Fibroblast of lung (primary cell): ENCODE results near the gene PRKCH. TPM values are rescaled to one million over a fixed set of nuclear protein-coding genes. Genes with fewer than 3 reads are reported as not detected.

ENCODE experiments used
- DNase-seq, 2 donors: peaks; one replicate each; pipeline versions ENCODE4 v3.0.0 to v3.0.0-alpha.2; 2010; ENCODE audit warnings: low read depth in 2 of 2
- H2AFZ ChIP-seq: 2 replicates; pipeline ENCODE4 v1.5.1; 2012; ENCODE audit warnings: low read length, control low read depth, inconsistent platforms
- H3K27ac ChIP-seq: 2 replicates; pipeline ENCODE4 v1.5.1; 2011; ENCODE audit warnings: low read length, control low read depth; ENCODE audit not compliant: insufficient read depth
- H3K27me3 ChIP-seq: 2 replicates; pipeline ENCODE4 v1.5.1; 2011; ENCODE audit warnings: mild to moderate bottlenecking, low read length; ENCODE audit not compliant: control insufficient read depth, insufficient read depth
- H3K36me3 ChIP-seq: 2 replicates; pipeline ENCODE4 v1.5.1; 2011; ENCODE audit warnings: low read length; ENCODE audit not compliant: control insufficient read depth, insufficient read depth
- H3K4me1 ChIP-seq: 2 replicates; pipeline ENCODE4 v1.5.1; 2011; ENCODE audit warnings: low read length; ENCODE audit not compliant: control insufficient read depth, insufficient read depth; ENCODE audit errors: extremely low read depth
- H3K4me2 ChIP-seq: 2 replicates; pipeline ENCODE4 v1.5.1; 2011; ENCODE audit warnings: low read length, control low read depth; ENCODE audit not compliant: insufficient read depth; ENCODE audit errors: extremely low read depth
- H3K4me3 ChIP-seq, 4 experiments: fragments of 200-600 bp in 1 of 4; sonication (generic) in 1 of 4; replicated peaks in 1 of 4; 2 replicates each; pipeline ENCODE4 v1.5.1; 2011 to 2016; ENCODE audit warnings: low read length in 4 of 4, low read depth in 3 of 4, mild to moderate bottlenecking in 3 of 4, control low read depth in 2 of 4, inconsistent platforms in 1 of 4, mixed read lengths in 1 of 4; ENCODE audit not compliant: insufficient read depth in 1 of 4; ENCODE audit errors: control extremely low read depth in 1 of 4
- H3K79me2 ChIP-seq: 2 replicates; pipeline ENCODE4 v1.5.1; 2012; ENCODE audit warnings: mild to moderate bottlenecking, low read length, inconsistent platforms; ENCODE audit not compliant: control insufficient read depth, insufficient read depth
- H3K9ac ChIP-seq: 2 replicates; pipeline ENCODE4 v1.5.1; 2011; ENCODE audit warnings: mild to moderate bottlenecking, low read length, control low read depth; ENCODE audit not compliant: insufficient read depth
- H3K9me3 ChIP-seq: 2 replicates; pipeline ENCODE4 v1.5.1; 2012; ENCODE audit warnings: low read depth, low read length; ENCODE audit not compliant: control insufficient read depth, insufficient read depth
- H4K20me1 ChIP-seq: 2 replicates; pipeline ENCODE4 v1.5.1; 2011; ENCODE audit warnings: low read length; ENCODE audit not compliant: control insufficient read depth, insufficient read depth; ENCODE audit errors: extremely low read depth
- EZH2 ChIP-seq: IDR thresholded peaks from 2 replicates; pipeline ENCODE4 v1.5.1; 2012; ENCODE audit warnings: low read length, control low read depth, mild to moderate bottlenecking; ENCODE audit errors: missing control alignments
- polyA plus RNA-seq, 2 donors: library from polyadenylated mRNA; depleted of rRNA in 1 of 2; stranded (reverse) in 1 of 2; unstranded in 1 of 2; fragments of >200 nt; gene quantifications; 2 replicates each; pipeline ENCODE4 v1.2.1, GENCODE V29; 2011 to 2012; ENCODE audit warnings: missing spikeins in 1 of 2
- total RNA-seq: library from RNA; depleted of rRNA; stranded (reverse); fragments of >200 nt; gene quantifications from 2 replicates; pipeline ENCODE4 v1.2.1, GENCODE V29; 2014
- TF ChIP-seq, protein P1 (sequence below), 2 donors: IDR thresholded peaks in 1 of 2; conservative IDR thresholded peaks in 1 of 2; 1 replicate in 1 of 2; 2 replicates in 1 of 2; pipeline ENCODE4 v1.5.1; 2011 to 2012; ENCODE audit warnings: low read length in 2 of 2, control low read depth in 1 of 2, inconsistent platforms in 1 of 2, low read depth in 1 of 2, mild to moderate bottlenecking in 1 of 2

Gene PRKCH
- total and polyA plus RNA-seq, 2 donors (not counting 1 experiment from before 2014, with no cell fraction given), result 2.9 to 5.4 TPM

DNA sequence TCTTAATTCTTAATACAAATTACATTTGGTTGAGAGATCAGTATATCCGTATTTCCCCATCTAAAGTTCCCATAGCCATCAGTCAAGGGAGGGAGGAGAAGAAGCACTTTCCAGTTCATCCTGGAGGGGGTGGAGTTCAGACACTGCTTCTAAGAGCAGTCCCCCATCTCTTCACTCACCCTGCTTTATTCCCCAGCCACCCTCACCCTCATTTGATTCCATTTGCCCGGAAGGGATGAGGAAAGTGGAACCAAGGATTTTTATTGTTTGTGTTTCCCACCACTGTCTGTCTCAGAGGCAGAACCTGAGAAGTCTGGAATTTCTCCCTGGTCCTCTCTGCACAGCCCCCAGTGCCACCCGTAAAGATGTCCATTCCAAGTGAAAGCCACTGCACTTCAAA lies 239.7 kb downstream of the PRKCH start:
- DNase-seq, result peak; percentile 67 to 70

DNA sequence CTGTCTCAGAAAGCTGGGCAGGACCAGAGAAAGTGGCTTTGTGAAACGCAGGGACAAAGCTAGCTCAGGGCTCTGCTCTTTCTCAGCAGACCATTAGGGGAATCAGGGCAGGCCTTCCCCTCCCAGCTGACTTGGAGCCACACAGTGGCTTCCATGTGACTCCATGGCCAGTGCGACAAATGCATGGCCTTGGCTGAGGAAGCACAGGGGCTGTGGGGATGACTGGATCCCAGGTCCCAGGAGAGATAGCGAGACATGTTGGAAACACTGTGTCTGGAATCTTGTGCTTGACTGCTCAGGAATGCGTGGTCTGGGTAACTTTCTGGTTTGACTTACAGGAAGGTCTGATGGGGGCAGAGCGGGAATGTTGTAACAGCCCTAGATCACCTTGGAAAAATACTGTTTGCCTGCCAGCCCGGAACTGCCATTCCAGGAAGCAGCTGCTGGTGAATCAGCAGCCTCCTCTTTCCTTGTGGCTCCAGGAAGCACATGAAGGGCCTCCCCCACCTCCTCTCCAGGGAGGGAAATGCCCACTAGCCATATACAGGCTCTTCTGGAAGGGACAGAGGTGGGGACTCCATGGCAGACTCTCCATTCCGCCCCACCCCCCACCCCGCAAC lies 240.4 kb downstream of the PRKCH start:
- Histone ChIP-seq H3K4me2 (peak overlapping the region; percentile 59), H3K4me1 (peaks cover 57% of the 10 kb centered on the region), H3K27me3 (no peaks in the 10 kb centered on the region), H4K20me1 (no peaks in the 10 kb centered on the region), H3K27ac (peak overlapping the region; percentile 98), H3K79me2 (peaks cover 4% of the 10 kb centered on the region), H3K4me3 (no peak overlapping the region), H3K9ac (peak overlapping the region; percentile 56), H3K9me3 (no peaks in the 10 kb centered on the region), H3K36me3 (no peaks in the 10 kb centered on the region), H2AFZ (no peak overlapping the region)
- TF ChIP-seq, protein P1, sequence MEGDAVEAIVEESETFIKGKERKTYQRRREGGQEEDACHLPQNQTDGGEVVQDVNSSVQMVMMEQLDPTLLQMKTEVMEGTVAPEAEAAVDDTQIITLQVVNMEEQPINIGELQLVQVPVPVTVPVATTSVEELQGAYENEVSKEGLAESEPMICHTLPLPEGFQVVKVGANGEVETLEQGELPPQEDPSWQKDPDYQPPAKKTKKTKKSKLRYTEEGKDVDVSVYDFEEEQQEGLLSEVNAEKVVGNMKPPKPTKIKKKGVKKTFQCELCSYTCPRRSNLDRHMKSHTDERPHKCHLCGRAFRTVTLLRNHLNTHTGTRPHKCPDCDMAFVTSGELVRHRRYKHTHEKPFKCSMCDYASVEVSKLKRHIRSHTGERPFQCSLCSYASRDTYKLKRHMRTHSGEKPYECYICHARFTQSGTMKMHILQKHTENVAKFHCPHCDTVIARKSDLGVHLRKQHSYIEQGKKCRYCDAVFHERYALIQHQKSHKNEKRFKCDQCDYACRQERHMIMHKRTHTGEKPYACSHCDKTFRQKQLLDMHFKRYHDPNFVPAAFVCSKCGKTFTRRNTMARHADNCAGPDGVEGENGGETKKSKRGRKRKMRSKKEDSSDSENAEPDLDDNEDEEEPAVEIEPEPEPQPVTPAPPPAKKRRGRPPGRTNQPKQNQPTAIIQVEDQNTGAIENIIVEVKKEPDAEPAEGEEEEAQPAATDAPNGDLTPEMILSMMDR (conservative IDR thresholded peaks at IDR 0.05 in 1 of 2, IDR thresholded peaks at IDR 0.05 in 1 of 2; ENCODE audit: low read depth in 1 of 2, low read length in 2 of 2), result no peak
- TF ChIP-seq EZH2, result no peak
- peak; percentile 90 to 100 for DNase-seq

More for the DNA sequence above, 239.7 kb downstream of the PRKCH start:
- Histone ChIP-seq H3K4me1 (peaks cover 53% of the 10 kb centered on the region), H2AFZ (no peak overlapping the region), H3K4me2 (peak overlapping the region; percentile 59), H3K27ac (peak overlapping the region; percentile 98), H3K9me3 (no peaks in the 10 kb centered on the region), H3K9ac (peak overlapping the region; percentile 51), H4K20me1 (no peaks in the 10 kb centered on the region), H3K27me3 (no peaks in the 10 kb centered on the region), H3K36me3 (no peaks in the 10 kb centered on the region), H3K4me3 (no peak overlapping the region), H3K79me2 (peaks cover 4% of the 10 kb centered on the region)
- TF ChIP-seq, protein P1 (conservative IDR thresholded peaks at IDR 0.05 in 1 of 2, IDR thresholded peaks at IDR 0.05 in 1 of 2; ENCODE audit: low read depth in 1 of 2, low read length in 2 of 2), result peak in 1 of 2 donors; percentile 34
- TF ChIP-seq EZH2, result no peak

DNA sequence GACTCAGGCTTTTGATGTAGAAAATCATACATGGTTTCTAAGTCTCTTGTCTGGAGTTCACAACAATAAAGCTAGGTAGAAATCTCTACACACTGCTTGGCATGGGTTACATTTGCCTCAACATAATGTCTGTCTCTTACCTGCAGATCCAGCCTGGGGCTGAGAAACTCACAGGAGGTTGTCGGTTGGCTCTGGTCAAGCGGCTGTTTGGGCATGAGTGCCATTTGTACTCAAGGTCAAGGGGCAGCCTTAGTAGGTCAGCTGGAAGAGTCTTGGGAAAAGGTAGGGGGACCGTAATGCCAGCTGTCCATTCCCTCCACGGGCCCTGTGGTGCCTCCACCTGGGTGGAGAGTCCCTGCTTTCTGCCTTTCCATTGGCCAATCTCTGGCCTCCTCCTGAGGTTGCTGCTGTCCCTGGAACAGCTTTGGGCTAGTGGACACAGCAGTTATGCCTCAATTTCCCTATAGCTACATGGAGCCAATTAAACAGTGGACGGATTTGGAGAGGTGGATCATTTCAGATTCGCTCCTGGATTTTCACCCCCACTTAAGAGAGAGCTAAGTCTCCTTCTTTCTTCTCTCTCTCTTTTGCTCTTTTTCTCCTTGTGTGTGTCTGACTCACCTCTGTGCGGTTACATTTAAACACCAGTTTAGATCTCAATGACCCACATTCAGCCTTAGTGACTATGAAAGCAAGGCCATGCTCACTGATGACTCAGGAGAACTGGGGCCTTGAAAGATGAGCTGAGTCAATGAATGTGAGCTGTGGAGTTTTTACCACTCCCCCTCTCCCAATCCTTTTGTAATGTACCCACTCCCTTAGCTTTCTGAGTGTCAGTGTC lies 241.2 kb downstream of the PRKCH start:
- H3K79me2 ChIP-seq, result peaks cover 4% of the 10 kb centered on the region
- H4K20me1 ChIP-seq, result no peaks in the 10 kb centered on the region
- H2AFZ ChIP-seq, result no peak overlapping the region
- H3K27me3 ChIP-seq, result no peaks in the 10 kb centered on the region
- no peaks in the 10 kb centered on the region for H3K36me3 ChIP-seq
- DNase-seq, result peak; percentile 99 to 100
- H3K4me2 ChIP-seq, result peak overlapping the region; percentile 48
- no peak overlapping the region for H3K4me3 ChIP-seq
- H3K27ac ChIP-seq, result peak overlapping the region; percentile 98
- TF ChIP-seq, protein P1 (conservative IDR thresholded peaks at IDR 0.05 in 1 of 2, IDR thresholded peaks at IDR 0.05 in 1 of 2; ENCODE audit: low read depth in 1 of 2, low read length in 2 of 2), result no peak
- TF ChIP-seq EZH2, result no peak
- peak overlapping the region; percentile 56 for H3K9ac ChIP-seq
- no peaks in the 10 kb centered on the region for H3K9me3 ChIP-seq
- H3K4me1 ChIP-seq, result peaks cover 57% of the 10 kb centered on the region
